ENCODE results near the gene SYT7.

- TF ChIP-seq CTCF (IDR thresholded peaks at IDR 0.05; ENCODE audit: low read depth, low read length) (no peak), POLR2A (IDR thresholded peaks at IDR 0.05; ENCODE audit: extremely low read depth, insufficient read length) (no peak), MYC (IDR thresholded peaks at IDR 0.05; ENCODE audit: low read depth, low read length) (no peak)
These were observed 17.5 kb upstream of the SYT7 start for GRCh38 chr11:61598374-61598773.

Data from NB4 (cell line).